Measurements from ENCODE around the gene MGAT5B.

DNA sequence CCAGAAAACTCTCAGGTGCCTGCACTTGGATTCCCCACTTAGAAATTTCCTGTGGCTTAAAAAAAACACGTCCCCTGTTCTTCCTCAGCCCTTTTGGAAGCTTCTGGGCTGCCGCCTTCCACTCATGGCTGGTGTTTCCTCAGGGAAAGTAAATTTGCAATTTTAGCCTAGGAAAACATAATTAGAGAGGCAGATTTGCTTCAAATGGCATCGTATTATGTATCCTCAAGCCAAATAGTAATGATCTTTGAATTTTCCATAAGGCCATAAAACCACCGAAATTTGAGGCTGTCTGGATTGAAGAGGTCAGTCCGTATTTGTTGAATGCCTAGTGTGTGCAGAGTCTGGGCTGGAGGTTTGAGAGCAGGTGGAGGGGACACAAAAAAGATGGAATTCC lies 17.7 kb downstream of the MGAT5B start:
- TF ChIP-seq, protein P1, sequence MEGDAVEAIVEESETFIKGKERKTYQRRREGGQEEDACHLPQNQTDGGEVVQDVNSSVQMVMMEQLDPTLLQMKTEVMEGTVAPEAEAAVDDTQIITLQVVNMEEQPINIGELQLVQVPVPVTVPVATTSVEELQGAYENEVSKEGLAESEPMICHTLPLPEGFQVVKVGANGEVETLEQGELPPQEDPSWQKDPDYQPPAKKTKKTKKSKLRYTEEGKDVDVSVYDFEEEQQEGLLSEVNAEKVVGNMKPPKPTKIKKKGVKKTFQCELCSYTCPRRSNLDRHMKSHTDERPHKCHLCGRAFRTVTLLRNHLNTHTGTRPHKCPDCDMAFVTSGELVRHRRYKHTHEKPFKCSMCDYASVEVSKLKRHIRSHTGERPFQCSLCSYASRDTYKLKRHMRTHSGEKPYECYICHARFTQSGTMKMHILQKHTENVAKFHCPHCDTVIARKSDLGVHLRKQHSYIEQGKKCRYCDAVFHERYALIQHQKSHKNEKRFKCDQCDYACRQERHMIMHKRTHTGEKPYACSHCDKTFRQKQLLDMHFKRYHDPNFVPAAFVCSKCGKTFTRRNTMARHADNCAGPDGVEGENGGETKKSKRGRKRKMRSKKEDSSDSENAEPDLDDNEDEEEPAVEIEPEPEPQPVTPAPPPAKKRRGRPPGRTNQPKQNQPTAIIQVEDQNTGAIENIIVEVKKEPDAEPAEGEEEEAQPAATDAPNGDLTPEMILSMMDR (conservative IDR thresholded peaks at IDR 0.05; ENCODE audit: low read depth, low read length), result no peak
- TF ChIP-seq EZH2 (IDR thresholded peaks at IDR 0.05; ENCODE audit: low read length, unreplicated experiment) (no peak), EZH2phosphoT487 (IDR thresholded peaks at IDR 0.05; ENCODE audit: borderline replicate concordance, low read length) (no peak)
